ENCODE results near the gene TMEM19.

- no peak for TF ChIP-seq POLR2A (IDR thresholded peaks at IDR 0.05; ENCODE audit: low read length)
- no peak for TF ChIP-seq GATA1 (IDR thresholded peaks at IDR 0.05; ENCODE audit: low read depth, low read length)
Measured at GRCh38 chr12:71638499-71638898, 47.4 kb upstream of the TMEM19 start.

All from erythroblast (primary cell).